ENCODE results near the gene TSN.
A peak's percentile ranks its signal among the peaks of the same experiment; 100 is the strongest.
"Not testable (repeated sequence)": the region's sequence is repeated elsewhere in the genome, so short reads cannot be mapped to it uniquely, and the experiment has no call there.

Gene TSN

DNA sequence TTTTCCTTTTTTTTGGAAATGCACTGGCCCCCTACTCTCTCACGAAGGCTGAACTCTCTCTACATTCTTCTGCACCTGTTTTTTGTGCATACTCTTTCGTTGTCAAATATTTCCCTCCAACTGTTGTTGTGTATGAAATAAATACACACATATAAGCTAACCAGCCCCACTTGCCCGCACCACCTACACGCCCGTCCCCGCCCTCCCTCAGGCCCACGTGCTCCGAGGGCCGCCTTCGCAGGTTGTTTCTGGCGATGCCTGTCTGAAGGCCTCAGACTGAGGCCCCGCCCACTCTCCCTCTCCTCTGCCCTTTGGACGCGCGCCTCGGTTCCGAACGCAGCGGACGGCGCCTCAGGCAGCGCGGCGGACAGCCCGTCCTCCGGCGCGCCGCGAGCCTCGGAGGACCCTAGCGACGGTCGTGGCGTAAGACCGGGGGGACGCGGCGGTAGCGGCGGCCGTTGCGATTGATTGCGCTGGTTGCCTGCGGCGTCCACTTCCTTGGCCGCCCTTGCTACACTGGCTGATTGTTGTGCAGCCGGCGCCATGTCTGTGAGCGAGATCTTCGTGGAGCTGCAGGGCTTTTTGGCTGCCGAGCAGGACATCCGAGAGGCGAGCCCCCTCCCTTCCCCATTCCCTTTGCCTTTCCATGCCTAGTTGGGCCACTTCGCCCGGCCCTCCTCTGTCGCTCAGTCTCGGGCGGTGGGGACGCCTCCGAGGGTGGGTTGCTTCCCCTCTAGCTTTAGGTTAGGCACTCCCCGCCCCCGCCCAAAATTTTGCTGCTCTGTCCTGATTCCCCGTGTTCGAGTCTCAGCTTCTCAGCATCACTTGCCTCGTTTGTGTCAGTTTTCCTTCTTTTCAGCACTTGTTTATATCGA, at the start of gene TSN:
Gene TSN (plus strand): TSS at position 415 of the 875 bp plus-strand sequence. CDS start 129 bp downstream, at position 544.
- DNase-seq (ENCODE audit: low read depth): peak; percentile 92

- DNase-seq (ENCODE audit: low read depth): no peak
Observed at GRCh38 chr2:121705958-121706357, 49.5 kb upstream of the TSN start.

- no peak for DNase-seq (ENCODE audit: low read depth)
Observed at GRCh38 chr2:121707344-121707919, 48.0 kb upstream of the TSN start.

GRCh38 chr2:121707920-121708361, 47.5 kb upstream of the TSN start:
- no peak for DNase-seq (ENCODE audit: low read depth)

- DNase-seq (ENCODE audit: low read depth): no peak
Observed at GRCh38 chr2:121709776-121710469, 45.5 kb upstream of the TSN start.

DNA sequence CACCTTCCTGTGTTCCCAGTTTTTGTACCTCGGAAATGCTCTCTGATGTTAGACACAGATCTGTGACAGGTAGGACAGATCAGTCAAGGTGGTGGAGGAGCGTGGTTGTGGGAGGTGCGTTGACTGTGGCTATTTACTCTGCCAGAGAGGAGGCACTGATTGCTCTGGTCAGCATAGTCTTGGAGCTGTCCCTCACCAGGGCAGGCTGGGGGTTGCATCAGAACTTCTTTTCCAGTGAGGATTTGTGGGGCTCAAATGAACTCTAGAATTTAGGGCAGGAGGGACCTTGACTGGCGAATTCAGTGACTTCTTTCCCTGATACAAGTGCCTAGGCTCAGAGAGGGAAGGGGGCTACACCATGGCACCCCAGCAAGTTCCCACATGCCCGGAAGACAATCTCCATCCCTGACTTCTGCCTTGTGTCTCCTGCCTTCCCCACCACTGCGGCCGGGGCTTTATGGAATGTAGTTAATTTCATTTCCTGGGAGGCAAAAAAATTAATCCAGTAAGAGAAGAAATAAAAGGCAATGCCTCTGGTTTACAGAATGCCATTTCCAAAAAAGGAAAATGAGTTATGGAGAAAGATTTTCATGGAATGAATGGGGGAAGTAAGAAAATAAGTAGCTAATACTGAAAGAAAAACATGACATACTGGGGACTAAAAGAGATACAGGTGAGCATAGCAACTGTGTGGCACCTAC, 44.8 kb upstream of the TSN start:
- no peak for DNase-seq (ENCODE audit: low read depth)

DNA sequence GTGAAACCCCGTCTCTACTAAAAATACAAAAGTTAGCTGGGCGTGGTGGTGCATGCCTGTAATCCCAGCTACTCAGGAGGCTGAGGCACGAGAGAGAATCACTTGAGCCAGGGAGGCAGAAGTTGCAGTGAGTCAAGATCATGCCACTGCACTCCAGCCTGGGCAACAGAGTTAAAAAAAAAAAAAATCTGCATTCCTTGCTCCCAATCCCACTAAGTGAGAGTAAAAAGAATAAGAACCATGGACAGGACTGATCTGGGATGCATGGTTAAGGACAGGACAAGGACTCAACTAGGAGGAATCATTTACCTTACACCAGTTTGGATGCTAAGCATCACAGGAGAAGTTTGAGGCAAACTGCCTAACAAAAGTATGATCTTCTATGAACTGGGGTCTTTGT, 44.0 kb upstream of the TSN start:
- DNase-seq (ENCODE audit: low read depth): not testable (repeated sequence)

GRCh38 chr2:121716126-121716525, 39.3 kb upstream of the TSN start:
- no peak for DNase-seq (ENCODE audit: low read depth)

GRCh38 chr2:121717529-121717928, 37.9 kb upstream of the TSN start:
- DNase-seq (ENCODE audit: low read depth): no peak

DNA sequence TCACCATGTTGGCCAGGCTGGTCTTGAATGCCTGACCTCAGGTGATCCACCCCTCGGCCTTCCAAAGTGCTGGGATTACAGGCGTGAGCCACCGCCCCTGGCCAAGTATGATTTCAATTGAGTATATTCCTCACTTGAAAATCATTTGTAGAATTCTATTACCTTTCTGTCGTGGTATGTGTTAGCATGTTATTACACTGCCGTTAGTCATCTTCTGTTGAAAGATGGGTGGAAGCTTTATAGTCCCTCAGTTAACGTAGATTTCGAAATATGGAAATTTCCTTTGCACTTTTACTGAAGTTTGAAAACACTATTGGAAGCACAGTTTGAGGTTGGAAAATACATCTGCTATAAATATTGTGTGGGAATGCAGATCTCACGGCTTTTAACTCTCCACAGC, 33.5 kb upstream of the TSN start:
- no peak for DNase-seq (ENCODE audit: low read depth)

DNA sequence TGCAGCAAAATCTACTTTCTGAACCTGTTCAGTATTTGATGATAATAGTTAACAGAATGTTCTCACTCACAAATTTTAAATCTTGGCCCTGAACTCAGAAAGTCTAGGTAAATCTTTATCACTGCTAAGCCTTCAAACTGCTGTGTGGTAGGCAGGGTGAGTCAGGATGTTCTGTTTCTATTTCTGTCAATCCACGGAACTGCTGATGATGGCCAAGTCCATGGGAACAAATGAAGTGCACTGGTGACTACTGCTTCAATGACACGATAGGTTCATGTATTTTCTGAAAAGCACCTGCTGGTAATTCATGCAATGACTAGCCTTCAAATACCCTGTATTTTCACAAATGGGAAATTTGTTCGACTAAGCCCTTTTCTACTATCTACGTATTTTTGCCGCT, 33.0 kb upstream of the TSN start:
- DNase-seq (ENCODE audit: low read depth): no peak

- DNase-seq (ENCODE audit: low read depth): no peak
Observed at GRCh38 chr2:121723316-121723715, 32.1 kb upstream of the TSN start.

- DNase-seq (ENCODE audit: low read depth): no peak
Observed at GRCh38 chr2:121727332-121727731, 28.1 kb upstream of the TSN start.

DNA sequence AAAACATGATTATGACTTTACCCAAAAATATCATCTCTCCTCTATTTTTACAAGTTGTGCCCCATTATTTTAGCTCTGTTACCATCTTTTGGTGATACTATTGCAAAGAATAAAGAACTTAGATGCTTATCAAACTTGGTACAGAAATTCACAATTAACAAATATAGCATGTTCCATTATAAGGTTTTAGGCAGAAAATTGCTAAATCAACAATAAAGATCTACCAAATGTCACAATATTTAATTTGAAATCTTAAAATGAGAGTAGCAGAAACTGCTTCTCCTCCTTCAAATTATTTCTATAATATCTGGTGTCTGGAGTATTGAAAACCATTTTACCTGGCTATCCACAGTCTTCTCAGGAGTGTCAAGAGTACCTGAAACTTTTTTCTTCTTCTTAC, 27.5 kb upstream of the TSN start:
- DNase-seq (ENCODE audit: low read depth): no peak

DNA sequence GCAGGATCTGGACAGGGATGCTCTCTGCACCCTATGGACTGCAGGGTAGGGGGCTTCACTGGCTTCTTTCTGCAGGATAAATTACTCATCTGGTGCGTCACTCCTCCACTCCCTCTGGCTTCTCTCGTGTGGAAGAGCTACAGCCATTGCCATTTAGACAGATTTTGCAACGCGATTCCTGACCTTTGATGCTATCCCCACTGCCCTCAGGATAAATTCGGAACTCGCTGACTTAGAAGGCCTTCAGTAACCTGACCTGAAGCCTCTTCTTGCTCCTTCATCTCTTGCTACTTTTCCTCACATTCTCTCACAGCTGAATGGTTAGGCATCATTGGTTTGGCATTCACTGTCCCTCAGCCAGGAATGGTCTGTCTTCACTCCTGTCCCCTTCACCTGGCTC, 24.1 kb upstream of the TSN start:
- no peak for DNase-seq (ENCODE audit: low read depth)

- not testable (repeated sequence) for DNase-seq (ENCODE audit: low read depth)
Observed at GRCh38 chr2:121734544-121734943, 20.9 kb upstream of the TSN start.

- DNase-seq (ENCODE audit: low read depth): no peak
Observed at GRCh38 chr2:121735518-121736074, 19.9 kb upstream of the TSN start.

GRCh38 chr2:121736140-121736461, 19.4 kb upstream of the TSN start:
- no peak for DNase-seq (ENCODE audit: low read depth)

DNA sequence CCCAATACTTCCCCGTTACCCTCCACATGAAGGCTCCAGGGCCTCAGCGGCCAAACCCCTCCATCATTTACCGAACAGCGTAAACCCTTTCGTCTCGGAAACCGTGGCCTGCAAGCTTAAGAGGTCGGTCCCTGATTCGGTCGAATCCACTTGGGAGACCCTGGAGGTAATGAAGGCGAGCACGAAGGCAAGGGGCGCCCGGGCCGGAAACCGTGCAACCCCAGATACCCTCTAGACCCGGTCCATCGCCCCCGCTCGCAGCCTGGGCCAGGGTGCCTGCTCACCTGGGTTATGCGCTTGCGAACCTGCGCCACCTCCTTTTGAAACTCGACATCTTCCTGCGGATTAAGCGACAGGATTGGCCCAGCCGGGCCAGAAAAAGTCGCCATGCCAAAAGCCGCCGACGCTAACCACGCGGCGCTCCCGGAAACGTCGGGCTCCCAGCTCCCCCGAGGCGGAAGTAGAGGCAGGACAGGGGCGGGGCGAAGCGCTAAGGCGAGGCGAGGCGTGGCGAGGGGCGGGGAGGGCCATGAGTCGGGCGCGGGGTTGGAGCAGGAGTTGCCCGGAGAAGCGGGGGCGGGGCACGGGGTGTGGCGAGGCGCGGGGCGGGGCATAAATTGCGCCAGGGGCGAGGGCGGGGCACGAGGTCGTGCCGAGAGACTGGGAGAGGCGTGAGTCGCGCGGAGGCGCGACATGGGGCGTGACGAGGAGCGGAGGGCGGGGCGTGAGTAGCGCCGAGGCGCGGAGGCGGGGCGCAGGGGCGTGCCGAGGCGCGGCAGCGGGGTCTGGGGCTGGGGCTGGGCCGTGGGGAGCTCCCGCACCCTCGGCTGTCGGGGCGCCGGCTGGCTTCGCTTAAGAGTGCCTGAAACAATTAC, 18.8 kb upstream of the TSN start, which contains the start of gene NIFK:
Gene NIFK (minus strand): TSS at position 414 of the 875 bp plus-strand sequence. CDS start 25 bp downstream, at position 389.
- DNase-seq (ENCODE audit: low read depth): peak; percentile 100

DNA sequence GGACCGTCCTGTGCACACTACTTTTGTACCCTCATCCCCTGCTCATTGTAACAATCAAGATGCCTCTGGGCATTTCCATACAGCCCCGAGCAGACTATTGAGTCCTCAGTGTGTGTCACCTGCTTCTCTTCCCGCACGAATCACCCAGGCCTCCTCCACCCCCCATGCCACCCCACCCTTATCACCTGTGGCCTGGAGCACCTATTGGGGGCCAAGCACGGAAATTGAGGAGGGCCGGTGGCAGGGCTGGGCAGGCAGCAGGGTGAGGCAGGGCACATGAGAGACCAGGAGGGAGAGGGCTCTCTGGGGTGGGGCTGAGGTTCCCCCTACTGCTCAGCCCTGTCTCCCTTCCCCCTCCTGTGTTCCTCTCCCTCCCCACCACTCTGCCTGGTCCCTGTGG, 14.5 kb upstream of the TSN start:
- DNase-seq (ENCODE audit: low read depth): no peak

DNA sequence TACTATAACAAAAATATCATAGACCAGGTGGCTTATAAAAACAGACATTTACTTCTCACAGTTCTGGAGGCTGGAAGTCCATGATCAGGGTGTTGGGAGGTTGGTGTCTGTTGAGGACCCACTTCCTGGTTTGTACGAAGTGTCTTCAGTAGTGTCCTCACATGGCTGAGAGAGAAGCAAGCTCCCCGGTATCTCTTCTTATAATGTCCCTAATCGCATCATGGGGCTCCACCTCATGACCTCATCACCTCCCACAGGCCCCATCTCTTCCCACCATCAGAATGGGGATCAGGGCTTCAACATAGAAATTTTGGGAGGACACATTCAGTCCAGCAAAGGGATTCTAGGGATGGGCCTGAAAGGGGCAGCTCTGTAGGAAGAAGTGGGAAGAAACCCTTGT, 14.0 kb upstream of the TSN start:
- DNase-seq (ENCODE audit: low read depth): no peak
